Subcutaneous adipose tissue (tissue), 4 donors: ENCODE measurements around the gene CHRNA3. TPM values are rescaled to one million over a fixed set of nuclear protein-coding genes. Genes with fewer than 3 reads are reported as not detected.

ENCODE experiments used
- total RNA-seq, 4 donors: library from RNA; depleted of rRNA; stranded (reverse); fragments of >200 nt; gene quantifications; one replicate each; pipeline ENCODE4 v1.1.0, GENCODE V29; 2016
- TF ChIP-seq, protein P1 (sequence below): fragments of 450-650 bp; IDR thresholded peaks from one replicate; pipeline ENCODE4 v1.5.1; 2016; ENCODE audit warnings: low read depth, mild to moderate bottlenecking, control low read depth, antibody characterized with exemption, moderate library complexity

Gene CHRNA3
- not detected for total RNA-seq

DNA sequence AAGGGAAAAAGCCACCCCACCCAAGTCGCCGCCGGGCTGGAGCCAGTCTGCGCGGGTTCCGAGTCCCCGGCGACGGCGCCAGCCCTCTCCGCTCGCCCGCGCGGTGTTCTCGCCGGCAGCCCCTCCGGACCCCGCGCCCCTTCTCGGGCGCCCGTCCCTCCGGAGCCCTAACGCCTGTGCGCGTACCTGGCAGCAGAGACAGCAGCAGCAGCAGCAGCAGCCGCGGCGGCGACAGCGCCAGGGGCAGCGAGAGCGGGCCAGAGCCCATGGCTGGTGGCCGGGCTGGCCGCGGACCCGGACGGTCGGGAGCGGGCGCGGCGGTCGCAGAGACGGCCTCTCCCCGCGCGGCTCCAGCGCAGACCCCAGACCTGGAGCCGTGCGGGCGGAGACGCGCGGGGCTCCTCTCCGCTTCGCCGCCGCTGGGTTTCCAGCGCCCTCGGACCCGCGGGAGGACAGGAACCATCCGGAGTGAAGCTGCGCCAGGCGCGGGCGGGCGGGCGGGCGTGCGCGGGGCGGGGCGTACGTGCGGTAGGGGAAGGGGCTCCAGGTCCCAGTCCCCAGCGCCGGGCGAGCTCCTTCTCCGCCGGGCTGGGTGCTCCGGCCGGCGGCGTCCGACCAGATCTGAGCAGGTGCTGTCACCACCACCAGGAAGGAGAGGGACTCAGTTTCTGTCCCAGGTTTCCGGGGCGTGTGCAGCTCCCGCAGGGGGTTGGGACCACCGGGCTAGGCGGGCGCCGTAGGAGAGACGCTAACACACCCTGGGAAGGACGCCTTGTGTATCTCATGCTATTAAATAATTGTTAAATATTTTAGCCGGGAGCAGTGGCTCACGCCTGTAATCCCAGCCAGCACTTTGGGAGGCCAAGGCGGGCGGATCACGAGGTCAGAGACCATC, at the start of gene CHRNA3:
Gene CHRNA3, minus strand, starts transcription at position 470 of the 895 bp plus-strand sequence. Its CDS starts 202 bp downstream, at position 268.
- TF ChIP-seq, protein P1, sequence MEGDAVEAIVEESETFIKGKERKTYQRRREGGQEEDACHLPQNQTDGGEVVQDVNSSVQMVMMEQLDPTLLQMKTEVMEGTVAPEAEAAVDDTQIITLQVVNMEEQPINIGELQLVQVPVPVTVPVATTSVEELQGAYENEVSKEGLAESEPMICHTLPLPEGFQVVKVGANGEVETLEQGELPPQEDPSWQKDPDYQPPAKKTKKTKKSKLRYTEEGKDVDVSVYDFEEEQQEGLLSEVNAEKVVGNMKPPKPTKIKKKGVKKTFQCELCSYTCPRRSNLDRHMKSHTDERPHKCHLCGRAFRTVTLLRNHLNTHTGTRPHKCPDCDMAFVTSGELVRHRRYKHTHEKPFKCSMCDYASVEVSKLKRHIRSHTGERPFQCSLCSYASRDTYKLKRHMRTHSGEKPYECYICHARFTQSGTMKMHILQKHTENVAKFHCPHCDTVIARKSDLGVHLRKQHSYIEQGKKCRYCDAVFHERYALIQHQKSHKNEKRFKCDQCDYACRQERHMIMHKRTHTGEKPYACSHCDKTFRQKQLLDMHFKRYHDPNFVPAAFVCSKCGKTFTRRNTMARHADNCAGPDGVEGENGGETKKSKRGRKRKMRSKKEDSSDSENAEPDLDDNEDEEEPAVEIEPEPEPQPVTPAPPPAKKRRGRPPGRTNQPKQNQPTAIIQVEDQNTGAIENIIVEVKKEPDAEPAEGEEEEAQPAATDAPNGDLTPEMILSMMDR, result no peak

DNA sequence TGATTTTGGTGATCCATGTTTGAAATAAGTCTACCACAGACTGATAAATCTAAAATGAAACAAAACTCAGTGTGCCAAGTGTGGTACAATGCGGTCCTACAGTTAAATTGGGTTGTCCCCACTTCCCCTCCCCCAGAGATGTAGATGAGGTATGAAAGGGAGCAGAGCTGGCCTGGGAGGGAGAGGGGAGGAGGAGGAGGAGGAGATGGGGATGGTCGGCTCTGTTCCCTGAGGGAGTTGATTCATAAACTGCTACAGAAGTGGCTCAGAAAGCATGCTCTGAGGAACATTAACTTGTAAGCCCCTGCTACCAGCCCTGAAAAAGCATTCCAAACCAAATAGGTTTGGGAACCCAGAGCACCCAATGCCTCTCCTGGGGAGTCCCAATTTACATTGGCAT, 48.2 kb upstream of the CHRNA3 start:
- TF ChIP-seq, protein P1, result no peak

DNA sequence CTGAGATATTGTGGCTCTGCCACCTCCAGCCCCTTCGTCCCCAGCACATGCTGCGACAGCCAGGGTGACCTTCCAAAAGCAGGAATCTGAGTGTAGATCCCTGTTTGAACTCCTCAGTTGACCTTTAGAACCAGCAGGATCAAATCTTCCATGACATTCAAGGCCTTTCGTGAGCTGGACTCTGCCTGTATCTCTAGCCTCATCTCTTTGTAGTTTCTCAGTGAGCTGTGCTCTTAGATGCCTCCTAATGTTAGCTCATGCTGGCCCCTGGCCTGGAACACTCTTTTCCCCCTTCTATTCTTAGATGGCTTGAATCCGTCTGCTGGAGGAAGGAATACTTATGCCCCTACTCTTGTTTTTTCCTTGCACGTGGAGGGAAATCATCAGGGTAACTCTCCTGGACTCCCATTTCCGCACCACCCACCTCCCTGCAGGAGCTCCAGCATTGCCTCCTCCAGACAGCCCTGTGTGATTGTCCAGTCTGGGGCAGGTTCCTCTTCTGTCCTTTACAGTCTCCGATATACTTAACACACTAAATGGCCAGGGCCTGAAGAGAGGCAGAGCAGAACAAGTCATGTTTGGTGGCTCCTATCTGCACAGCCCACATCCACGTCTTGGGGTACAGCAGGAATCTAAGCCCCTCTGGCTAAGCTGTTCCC, 46.9 kb upstream of the CHRNA3 start:
- TF ChIP-seq, protein P1, result no peak

DNA sequence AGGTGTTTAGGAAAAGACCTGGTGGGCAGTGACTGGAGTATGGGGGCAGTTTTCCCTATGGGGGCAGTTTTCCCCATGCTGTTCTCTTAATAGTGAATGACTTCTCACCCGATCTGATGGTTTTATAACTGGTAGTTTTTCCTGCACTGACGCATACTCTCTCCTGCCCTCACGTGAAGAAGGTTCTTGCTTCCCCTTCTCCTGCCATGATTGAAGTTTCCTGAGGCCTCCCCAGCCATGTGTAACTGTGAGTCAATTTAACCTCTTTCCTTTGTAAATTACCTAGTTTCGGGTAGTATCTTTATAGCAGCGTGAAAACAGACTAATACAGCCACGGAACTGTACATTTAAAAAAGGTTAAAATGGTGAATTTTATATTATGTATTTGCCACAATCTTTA, 45.2 kb upstream of the CHRNA3 start:
- TF ChIP-seq, protein P1, result no peak

DNA sequence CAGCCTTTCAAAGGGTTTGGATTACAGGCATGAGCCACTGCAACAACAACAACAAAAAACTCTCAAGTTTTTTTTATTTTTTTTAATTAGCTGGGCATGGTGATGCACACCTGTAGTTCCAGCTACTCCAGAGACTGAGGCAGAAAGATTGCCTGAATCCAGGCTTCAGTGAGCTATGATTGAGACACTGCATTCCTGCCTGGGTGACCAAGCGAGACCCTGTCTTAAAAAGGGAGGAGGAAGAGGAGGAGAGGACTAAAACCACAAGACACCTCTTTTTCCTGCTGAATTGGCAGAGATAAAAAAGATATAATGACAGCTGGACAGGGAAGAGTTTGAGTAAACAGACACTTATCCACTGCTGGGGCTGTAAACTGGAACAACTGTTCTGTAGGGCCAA, 42.9 kb upstream of the CHRNA3 start:
- TF ChIP-seq, protein P1, result no peak

DNA sequence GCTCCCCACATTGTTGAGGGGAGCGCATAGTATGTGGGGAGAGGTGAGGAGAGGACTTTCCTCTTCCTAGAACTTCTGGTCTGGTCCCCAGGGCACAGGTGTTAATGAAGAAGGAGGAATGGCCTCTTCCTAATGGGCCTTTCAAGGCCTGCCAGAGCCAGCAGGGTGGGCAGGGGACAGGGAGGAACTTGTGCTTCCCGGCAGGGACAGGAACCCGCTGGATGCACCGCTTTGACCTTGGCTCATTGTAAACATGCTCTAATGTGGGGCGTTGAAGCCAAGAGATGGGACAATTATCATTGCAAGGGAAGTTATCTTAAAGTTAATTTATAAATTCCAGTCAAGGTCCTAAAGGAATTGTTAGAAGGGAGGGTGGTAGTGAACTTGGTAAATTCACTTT, 41.2 kb upstream of the CHRNA3 start:
- TF ChIP-seq, protein P1, result no peak

DNA sequence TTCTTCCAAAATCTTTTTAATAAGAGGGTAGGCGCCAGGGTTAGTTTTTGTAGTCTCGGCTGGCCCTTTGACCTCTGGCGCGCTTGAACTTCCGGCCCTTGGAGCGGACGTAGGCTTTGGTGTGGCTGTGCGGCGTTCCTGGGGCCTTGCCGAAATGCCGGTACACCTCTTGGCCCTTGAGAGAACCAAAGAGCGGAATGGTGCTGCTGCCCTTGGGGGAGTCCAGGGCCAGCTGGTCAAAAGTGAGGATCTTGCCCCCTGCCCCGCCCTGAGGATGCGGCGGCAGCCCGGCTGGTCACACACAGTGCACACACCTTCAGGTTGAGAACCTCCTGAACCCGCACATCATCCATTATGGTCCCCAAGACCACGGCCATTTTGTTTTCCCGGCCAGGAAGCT, 40.2 kb upstream of the CHRNA3 start:
- TF ChIP-seq, protein P1, result no peak
